Panc1 (cell line): ENCODE measurements around the gene TMIGD1. TPM values are rescaled to one million over a fixed set of nuclear protein-coding genes. Genes with fewer than 3 reads are reported as not detected.

Experiments
- ATAC-seq: fragments of 200-7000 bp; cut with Tn5 transposase; 2 replicates; pipeline ENCODE4 v1.9.1; 2020; ENCODE audit warnings: mild to moderate bottlenecking, moderate library complexity
- BruUV-seq: library from RNA; stranded (reverse); fragments of 400-500 nt; replicated peaks from 2 replicates; lab custom pipeline; 2021; lab: Mats Ljungman, UMichigan
- CTCF ChIA-PET: fragments of 300-600 bp; sonication (Branson Sonifier 250); formaldehyde crosslinking; loops from one replicate; lab custom pipeline; 2022; ENCODE audit warnings: antibody characterized with exemption; lab: Charles Lee
- POLR2A ChIA-PET: fragments of 300-600 bp; sonication (Branson Sonifier 250); formaldehyde crosslinking; loops from one replicate; lab custom pipeline; 2022; ENCODE audit warnings: antibody characterized with exemption; lab: Charles Lee
- DNase-seq: peaks from one replicate; pipeline ENCODE4 v3.0.0-alpha.2; 2010; ENCODE audit warnings: low read depth, low spot score
- H3K27ac ChIP-seq: 2 replicates; pipeline ENCODE4 v1.5.1; 2011; ENCODE audit warnings: mild to moderate bottlenecking, low read length, inconsistent platforms
- H3K27me3 ChIP-seq: fragments of 200-500 bp; sonication (Bioruptor generic); 2 replicates; pipeline ENCODE4 v1.6.0; 2014; ENCODE audit warnings: low read length, inconsistent platforms; ENCODE audit not compliant: control insufficient read depth, insufficient read depth
- H3K36me3 ChIP-seq: fragments of 200-500 bp; sonication (Bioruptor generic); 2 replicates; pipeline ENCODE4 v1.5.1; 2014; ENCODE audit warnings: inconsistent platforms, mild to moderate bottlenecking, low read length, moderate library complexity; ENCODE audit not compliant: control insufficient read depth, insufficient read depth
- H3K4me1 ChIP-seq: 2 replicates; pipeline ENCODE4 v1.5.1; 2011; ENCODE audit warnings: inconsistent platforms, mild to moderate bottlenecking, low read length, moderate library complexity; ENCODE audit not compliant: control insufficient read depth, insufficient read depth
- H3K4me3 ChIP-seq, 2 experiments: 2 replicates each; pipeline ENCODE4 v1.5.1; 2011 to 2012; ENCODE audit warnings: low read depth in 2 of 2, low read length in 2 of 2, mild to moderate bottlenecking in 2 of 2, inconsistent platforms in 1 of 2, moderate library complexity in 1 of 2
- H3K9me3 ChIP-seq: fragments of 200-500 bp; sonication (Bioruptor generic); 2 replicates; pipeline ENCODE4 v1.5.1; 2014; ENCODE audit warnings: low read depth, mild to moderate bottlenecking, inconsistent platforms, low read length, moderate library complexity; ENCODE audit not compliant: control insufficient read depth, insufficient read depth
- CTCF ChIP-seq: fragments of 450-650 bp; IDR thresholded peaks from 2 replicates; pipeline ENCODE4 v1.5.1; 2017; ENCODE audit warnings: mild to moderate bottlenecking
- POLR2AphosphoS5 ChIP-seq: IDR thresholded peaks from 2 replicates; pipeline ENCODE4 v1.6.1; 2012; ENCODE audit warnings: mild to moderate bottlenecking, low read depth, low read length, moderate library complexity
- REST ChIP-seq, 2 experiments: IDR thresholded peaks; 2 replicates each; pipeline ENCODE4 v1.6.1; 2011 to 2012; ENCODE audit warnings: low read depth in 2 of 2, control low read depth in 1 of 2, low read length in 1 of 2, mild to moderate bottlenecking in 1 of 2, moderate library complexity in 1 of 2; ENCODE audit not compliant: insufficient read depth in 1 of 2
- SIN3A ChIP-seq: IDR thresholded peaks from 2 replicates; pipeline ENCODE4 v1.6.1; 2012; ENCODE audit warnings: low read depth, mild to moderate bottlenecking, low read length, moderate library complexity, borderline replicate concordance; ENCODE audit not compliant: insufficient read depth
- TCF7L2 ChIP-seq: IDR thresholded peaks from 2 replicates; pipeline ENCODE4 v1.6.1; 2011; ENCODE audit warnings: mild to moderate bottlenecking, low read depth, low read length, inconsistent platforms
- in situ Hi-C: cut with HindIII; loops from 2 replicates; pipeline ENCODE4 v1.10.0; 2016; ENCODE audit warnings: low sequenced_read_pairs, low pct_unique_long_range_greater_than_20kb
- intact Hi-C: fragments of 100-400 bp; cut with micrococcal nuclease; formaldehyde crosslinking; loops from one replicate; pipeline ENCODE4 v1.10.0; 2022; ENCODE audit not compliant: unreplicated experiment
- total RNA-seq: library from RNA; stranded (reverse); gene quantifications from one replicate; pipeline ENCODE4 v1.2.1, GENCODE V29; 2021; ENCODE audit not compliant: unreplicated experiment

The TMIGD1 gene
- total RNA-seq, 1 experiment from 2014 or later, result not detected

GRCh38 chr17:30308406-30308805 is 25.5 kb downstream of the TMIGD1 start:
- H3K4me1 ChIP-seq, result no peaks in the 10 kb centered on the region
- no peak for TF ChIP-seq REST (IDR thresholded peaks at IDR 0.05; ENCODE audit: insufficient read depth in 1 of 2, low read depth in 2 of 2, low read length in 1 of 2)
- TF ChIP-seq CTCF, result no peak
- TF ChIP-seq POLR2AphosphoS5, result no peak
- TF ChIP-seq SIN3A, result no peak
- TF ChIP-seq TCF7L2, result no peak
- H3K27ac ChIP-seq, result no peak overlapping the region
- H3K27me3 ChIP-seq, result no peaks in the 10 kb centered on the region; the same call in 1 of the 2 replicates
- BruUV-seq, result no TSS peak
- DNase-seq (no peak), ATAC-seq (no peak)
- H3K4me3 ChIP-seq, result no peak overlapping the region
- intact Hi-C loops (no loop called here), in situ Hi-C loops (no loop called here)
- ChIA-PET POLR2A (no interaction called here), CTCF (no interaction called here)
- H3K9me3 ChIP-seq, result no peaks in the 10 kb centered on the region
- H3K36me3 ChIP-seq, result no peaks in the 10 kb centered on the region

GRCh38 chr17:30304778-30305177 is 29.1 kb downstream of the TMIGD1 start:
- in situ Hi-C loops, result no loop called here
- H3K27ac ChIP-seq, result no peak overlapping the region
- CTCF ChIA-PET, result interaction anchor here (0.6 kb wide), 1 partner anchor 10 kb away, joined by 3 read pairs; no protein-coding TSS in a partner anchor
- POLR2A ChIA-PET, result no interaction called here
- no peaks in the 10 kb centered on the region for H3K4me1 ChIP-seq
- no peak overlapping the region for H3K4me3 ChIP-seq
- ATAC-seq, result no peak
- no peaks in the 10 kb centered on the region for H3K27me3 ChIP-seq
- no peak for DNase-seq
- TF ChIP-seq POLR2AphosphoS5 (no peak), REST (IDR thresholded peaks at IDR 0.05; ENCODE audit: insufficient read depth in 1 of 2, low read depth in 2 of 2, low read length in 1 of 2) (no peak), CTCF (no peak), TCF7L2 (no peak), SIN3A (no peak)
- no peaks in the 10 kb centered on the region for H3K9me3 ChIP-seq
- H3K36me3 ChIP-seq, result no peaks in the 10 kb centered on the region
- BruUV-seq, result no TSS peak
- intact Hi-C loops, result no loop called here
